Measurements from ENCODE around the gene MBNL3. TPM values are rescaled to one million over a fixed set of nuclear protein-coding genes. Genes with fewer than 3 reads are reported as not detected.

Gene MBNL3
- total RNA-seq, 1 experiment from 2014 or later: 195 TPM

GRCh38 chrX:132504417-132504816, 15.6 kb upstream of the MBNL3 start:
- intact Hi-C loops (cut with micrococcal nuclease; ENCODE audit: unreplicated experiment): no loop called here
- Histone ChIP-seq H3K27me3 (replicated peaks; ENCODE audit: control insufficient read depth, insufficient read depth, low read length) (no peaks in the 10 kb centered on the region), H3K36me3 (ENCODE audit: control insufficient read depth, insufficient read depth, low read length) (no peaks in the 10 kb centered on the region), H3K4me3 (ENCODE audit: low read depth, low read length) (no peak overlapping the region), H3K4me1 (no peaks in the 10 kb centered on the region), H3K9me3 (no peaks in the 10 kb centered on the region)
- TF ChIP-seq, protein P1, sequence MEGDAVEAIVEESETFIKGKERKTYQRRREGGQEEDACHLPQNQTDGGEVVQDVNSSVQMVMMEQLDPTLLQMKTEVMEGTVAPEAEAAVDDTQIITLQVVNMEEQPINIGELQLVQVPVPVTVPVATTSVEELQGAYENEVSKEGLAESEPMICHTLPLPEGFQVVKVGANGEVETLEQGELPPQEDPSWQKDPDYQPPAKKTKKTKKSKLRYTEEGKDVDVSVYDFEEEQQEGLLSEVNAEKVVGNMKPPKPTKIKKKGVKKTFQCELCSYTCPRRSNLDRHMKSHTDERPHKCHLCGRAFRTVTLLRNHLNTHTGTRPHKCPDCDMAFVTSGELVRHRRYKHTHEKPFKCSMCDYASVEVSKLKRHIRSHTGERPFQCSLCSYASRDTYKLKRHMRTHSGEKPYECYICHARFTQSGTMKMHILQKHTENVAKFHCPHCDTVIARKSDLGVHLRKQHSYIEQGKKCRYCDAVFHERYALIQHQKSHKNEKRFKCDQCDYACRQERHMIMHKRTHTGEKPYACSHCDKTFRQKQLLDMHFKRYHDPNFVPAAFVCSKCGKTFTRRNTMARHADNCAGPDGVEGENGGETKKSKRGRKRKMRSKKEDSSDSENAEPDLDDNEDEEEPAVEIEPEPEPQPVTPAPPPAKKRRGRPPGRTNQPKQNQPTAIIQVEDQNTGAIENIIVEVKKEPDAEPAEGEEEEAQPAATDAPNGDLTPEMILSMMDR (IDR thresholded peaks at IDR 0.05; ENCODE audit: insufficient read depth in 1 of 2, low read depth in 1 of 2, low read length in 1 of 2, severe bottlenecking in 1 of 2, unreplicated experiment in 1 of 2): no peak
- Mint-ChIP-seq H3K36me3 (ENCODE audit: insufficient read depth, unreplicated experiment) (no peaks in the 10 kb centered on the region), H3K4me3 (ENCODE audit: unreplicated experiment) (no peak overlapping the region), H3K27ac (ENCODE audit: unreplicated experiment) (no peak overlapping the region), H3K27me3 (ENCODE audit: insufficient read depth, unreplicated experiment) (no peaks in the 10 kb centered on the region), H3K4me1 (ENCODE audit: low read depth, unreplicated experiment) (peaks cover 7% of the 10 kb centered on the region), H3K9me3 (ENCODE audit: unreplicated experiment) (no peaks in the 10 kb centered on the region)
- no peak for DNase-seq
- CTCF ChIA-PET: no interaction called here
- POLR2A ChIA-PET: no interaction called here
- no TSS peak for BruUV-seq (replicated peaks)

DNA sequence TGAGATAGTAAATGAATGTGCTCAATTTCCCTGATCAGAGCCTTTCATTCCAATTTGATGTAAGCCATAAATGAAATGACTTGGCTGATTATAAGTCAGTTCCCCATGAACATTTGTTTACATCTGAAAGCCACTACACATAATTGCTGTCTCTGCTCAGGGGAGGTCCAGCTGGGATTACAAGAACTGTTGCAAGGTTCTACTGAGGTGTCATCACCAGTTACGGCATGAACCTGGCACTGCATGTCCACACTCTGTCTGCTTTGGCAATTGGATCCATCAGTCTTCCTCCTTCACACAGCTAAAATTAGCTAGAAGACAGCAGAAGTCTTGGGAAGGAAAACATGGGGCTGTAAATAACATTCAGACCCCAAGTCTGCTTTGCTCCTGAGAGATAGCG, 12.8 kb upstream of the MBNL3 start:
- ChIA-PET CTCF (no interaction called here), POLR2A (no interaction called here)
- no peak overlapping the region for H3K27ac Mint-ChIP-seq (ENCODE audit: unreplicated experiment)
- H3K4me1 ChIP-seq: no peaks in the 10 kb centered on the region
- no peak for DNase-seq
- no peaks in the 10 kb centered on the region for H3K9me3 Mint-ChIP-seq (ENCODE audit: unreplicated experiment)
- no peaks in the 10 kb centered on the region for H3K27me3 Mint-ChIP-seq (ENCODE audit: insufficient read depth, unreplicated experiment)
- no TSS peak for BruUV-seq (replicated peaks)
- TF ChIP-seq, protein P1 (IDR thresholded peaks at IDR 0.05; ENCODE audit: insufficient read depth in 1 of 2, low read depth in 1 of 2, low read length in 1 of 2, severe bottlenecking in 1 of 2, unreplicated experiment in 1 of 2): no peak
- H3K4me1 Mint-ChIP-seq (ENCODE audit: low read depth, unreplicated experiment): peaks cover 7% of the 10 kb centered on the region
- no peaks in the 10 kb centered on the region for H3K9me3 ChIP-seq
- H3K36me3 Mint-ChIP-seq (ENCODE audit: insufficient read depth, unreplicated experiment): no peaks in the 10 kb centered on the region
- no peaks in the 10 kb centered on the region for H3K36me3 ChIP-seq (ENCODE audit: control insufficient read depth, insufficient read depth, low read length)
- intact Hi-C loops (cut with micrococcal nuclease; ENCODE audit: unreplicated experiment): no loop called here
- no peak overlapping the region for H3K4me3 Mint-ChIP-seq (ENCODE audit: unreplicated experiment)
- no peaks in the 10 kb centered on the region for H3K27me3 ChIP-seq (replicated peaks; ENCODE audit: control insufficient read depth, insufficient read depth, low read length)
- no peak overlapping the region for H3K4me3 ChIP-seq (ENCODE audit: low read depth, low read length)

- ChIA-PET CTCF (no interaction called here), POLR2A (no interaction called here)
- H3K4me1 Mint-ChIP-seq (ENCODE audit: low read depth, unreplicated experiment): no peaks in the 10 kb centered on the region
- Histone ChIP-seq H3K4me1 (no peaks in the 10 kb centered on the region), H3K36me3 (ENCODE audit: control insufficient read depth, insufficient read depth, low read length) (no peaks in the 10 kb centered on the region), H3K9me3 (no peaks in the 10 kb centered on the region), H3K4me3 (ENCODE audit: low read depth, low read length) (no peak overlapping the region), H3K27me3 (replicated peaks; ENCODE audit: control insufficient read depth, insufficient read depth, low read length) (no peaks in the 10 kb centered on the region)
- TF ChIP-seq, protein P1 (IDR thresholded peaks at IDR 0.05; ENCODE audit: insufficient read depth in 1 of 2, low read depth in 1 of 2, low read length in 1 of 2, severe bottlenecking in 1 of 2, unreplicated experiment in 1 of 2): no peak
- H3K4me3 Mint-ChIP-seq (ENCODE audit: unreplicated experiment): no peak overlapping the region
- no peaks in the 10 kb centered on the region for H3K9me3 Mint-ChIP-seq (ENCODE audit: unreplicated experiment)
- H3K36me3 Mint-ChIP-seq (ENCODE audit: insufficient read depth, unreplicated experiment): no peaks in the 10 kb centered on the region
- no peak for DNase-seq
- intact Hi-C loops (cut with micrococcal nuclease; ENCODE audit: unreplicated experiment): no loop called here
- H3K27me3 Mint-ChIP-seq (ENCODE audit: insufficient read depth, unreplicated experiment): no peaks in the 10 kb centered on the region
- H3K27ac Mint-ChIP-seq (ENCODE audit: unreplicated experiment): no peak overlapping the region
- no TSS peak for BruUV-seq (replicated peaks)
Measured at GRCh38 chrX:132497432-132497831, 8.6 kb upstream of the MBNL3 start.

All from Caco-2 (cell line).